Stimulated activated CD4-positive, alpha-beta T cell treated with anti-CD3 and anti-CD28 coated beads, Interleukin-15, amount 100 ng/mL, for 24 hours (primary cell): ENCODE measurements around the gene CEBPG.

Experiments
- DNase-seq: peaks from one replicate; pipeline ENCODE4 v3.0.0-alpha.2; 2020

The CEBPG gene

GRCh38 chr19:33395561-33396550, 22.3 kb downstream of the CEBPG start:
- no peak for DNase-seq

- DNase-seq: no peak
Measured at GRCh38 chr19:33396701-33397535, 23.4 kb downstream of the CEBPG start.

GRCh38 chr19:33397536-33398360, 24.2 kb downstream of the CEBPG start:
- no peak for DNase-seq

- DNase-seq: no peak
Measured at GRCh38 chr19:33398361-33399060, 25.0 kb downstream of the CEBPG start.

- DNase-seq: no peak
Measured at GRCh38 chr19:33399081-33399744, 25.7 kb downstream of the CEBPG start.

- no peak for DNase-seq
Measured at GRCh38 chr19:33399745-33400681, 26.5 kb downstream of the CEBPG start.

GRCh38 chr19:33400856-33401682, 27.6 kb downstream of the CEBPG start:
- no peak for DNase-seq

GRCh38 chr19:33401683-33402420, 28.3 kb downstream of the CEBPG start:
- no peak for DNase-seq

GRCh38 chr19:33402421-33403220, 29.1 kb downstream of the CEBPG start:
- DNase-seq: no peak

- no peak for DNase-seq
Measured at GRCh38 chr19:33403221-33403972, 29.9 kb downstream of the CEBPG start.

- no peak for DNase-seq
Measured at GRCh38 chr19:33403973-33404304, 30.4 kb downstream of the CEBPG start.

GRCh38 chr19:33404506-33405253, 31.2 kb downstream of the CEBPG start:
- no peak for DNase-seq

- DNase-seq: no peak
Measured at GRCh38 chr19:33405254-33405552, 31.7 kb downstream of the CEBPG start.

GRCh38 chr19:33405553-33406461, 32.3 kb downstream of the CEBPG start:
- no peak for DNase-seq

GRCh38 chr19:33406521-33407139, 33.1 kb downstream of the CEBPG start:
- DNase-seq: peak; percentile 80
